ENCODE data around the gene TIMM8A.
A peak's percentile ranks its signal among the peaks of the same experiment; 100 is the strongest.

The TIMM8A gene

DNA sequence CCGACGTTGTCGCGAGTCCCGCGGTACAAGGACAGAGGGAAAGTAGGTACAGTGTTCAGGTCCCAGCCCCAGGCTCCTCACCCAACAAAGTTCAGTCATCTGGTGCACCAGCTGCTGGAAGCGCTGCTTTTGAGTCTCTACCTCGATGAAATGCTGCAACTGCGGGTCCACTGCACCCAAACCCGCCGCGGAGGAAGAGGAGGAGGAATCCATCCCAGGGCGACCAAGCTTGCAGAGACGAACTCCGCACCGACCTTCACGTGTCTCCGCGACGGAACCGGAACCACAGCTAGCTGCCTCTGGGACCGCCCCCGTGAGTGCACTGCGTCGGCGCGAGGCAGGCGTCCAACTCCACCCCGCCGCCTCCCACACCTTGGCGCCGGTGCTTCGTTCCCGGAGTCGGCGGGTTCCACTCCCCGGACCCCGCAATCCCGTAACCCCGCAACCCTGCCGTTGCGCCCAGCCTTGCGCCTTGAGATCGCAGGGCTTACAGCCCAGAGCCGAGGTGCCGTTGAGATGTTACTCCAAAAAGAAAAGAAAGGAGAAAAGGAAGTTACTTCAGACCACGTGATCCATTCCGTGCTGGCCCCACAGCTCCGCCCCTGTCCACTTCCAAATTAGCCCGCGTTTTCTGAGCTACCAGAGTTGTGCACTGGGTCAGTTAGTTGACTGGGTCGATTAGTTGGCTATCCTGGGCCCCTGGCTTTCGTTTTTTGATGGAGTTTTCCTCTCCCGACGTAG is at the start of gene TIMM8A:
TIMM8A (minus strand) TSS at position 291 of the 741 bp plus-strand sequence; CDS start at position 213, 78 bp downstream.
- DNase-seq (ENCODE audit: low read depth in 2 of 2) = peak; percentile 17 to 27

DNA sequence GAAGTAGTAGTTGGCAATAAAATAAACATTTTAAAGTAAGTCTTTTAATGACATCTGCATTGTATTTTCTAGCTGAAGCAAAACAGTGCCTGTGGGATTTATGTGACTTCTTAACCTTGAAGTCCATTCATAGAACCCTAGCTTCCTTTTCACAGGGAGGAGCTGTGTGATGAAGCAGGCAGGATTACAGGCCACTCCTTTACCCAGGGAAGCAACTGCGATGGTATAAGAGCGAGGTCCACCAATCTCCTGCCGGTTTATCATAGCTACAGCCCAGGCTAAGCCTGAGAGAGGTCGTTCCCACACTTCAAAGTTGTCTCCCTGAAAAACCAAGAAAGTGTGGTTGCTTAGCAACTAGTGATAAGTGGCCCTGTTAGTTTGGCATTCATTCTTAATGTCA is 49.2 kb upstream of the TIMM8A start:
- no peak for DNase-seq (ENCODE audit: low read depth in 2 of 2)

DNA sequence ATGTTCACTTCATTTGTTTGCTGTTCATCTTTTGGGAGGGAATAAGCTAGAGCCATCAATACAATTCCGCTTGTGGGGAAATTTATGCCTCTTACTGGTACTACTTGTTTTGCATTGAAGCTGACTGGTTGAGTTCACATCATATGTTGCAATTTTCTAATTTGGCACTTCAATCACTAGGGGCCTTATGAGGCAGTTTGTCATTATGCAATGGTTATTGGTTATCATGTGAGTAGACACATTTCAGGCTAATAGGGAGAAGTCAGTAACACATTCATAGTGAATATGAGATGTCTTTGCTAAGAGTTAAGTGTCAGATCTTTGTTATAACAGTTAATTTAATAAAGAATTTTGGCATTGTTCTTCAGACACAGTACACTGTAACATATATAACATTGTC is 47.2 kb upstream of the TIMM8A start:
- DNase-seq (ENCODE audit: low read depth in 2 of 2) = no peak

DNA sequence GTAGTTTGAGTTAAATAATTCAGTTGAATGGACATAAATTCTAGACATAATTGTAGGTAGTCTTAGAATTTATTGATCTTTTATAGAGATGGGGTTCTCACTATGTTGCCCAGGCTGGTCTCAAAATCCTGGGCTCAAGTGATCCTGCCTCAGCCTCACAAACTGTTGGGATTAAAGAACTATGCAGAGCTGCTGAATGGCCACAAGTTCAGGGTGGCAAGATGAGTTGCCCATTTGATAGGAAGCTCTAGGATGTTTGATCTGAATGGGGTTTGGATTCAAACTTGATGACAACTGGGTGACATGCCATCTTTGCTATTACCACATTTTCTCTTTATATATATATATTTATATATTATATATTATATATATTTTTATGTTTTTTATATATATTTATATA is 45.8 kb upstream of the TIMM8A start:
- no peak for DNase-seq (ENCODE audit: low read depth in 2 of 2)

DNA sequence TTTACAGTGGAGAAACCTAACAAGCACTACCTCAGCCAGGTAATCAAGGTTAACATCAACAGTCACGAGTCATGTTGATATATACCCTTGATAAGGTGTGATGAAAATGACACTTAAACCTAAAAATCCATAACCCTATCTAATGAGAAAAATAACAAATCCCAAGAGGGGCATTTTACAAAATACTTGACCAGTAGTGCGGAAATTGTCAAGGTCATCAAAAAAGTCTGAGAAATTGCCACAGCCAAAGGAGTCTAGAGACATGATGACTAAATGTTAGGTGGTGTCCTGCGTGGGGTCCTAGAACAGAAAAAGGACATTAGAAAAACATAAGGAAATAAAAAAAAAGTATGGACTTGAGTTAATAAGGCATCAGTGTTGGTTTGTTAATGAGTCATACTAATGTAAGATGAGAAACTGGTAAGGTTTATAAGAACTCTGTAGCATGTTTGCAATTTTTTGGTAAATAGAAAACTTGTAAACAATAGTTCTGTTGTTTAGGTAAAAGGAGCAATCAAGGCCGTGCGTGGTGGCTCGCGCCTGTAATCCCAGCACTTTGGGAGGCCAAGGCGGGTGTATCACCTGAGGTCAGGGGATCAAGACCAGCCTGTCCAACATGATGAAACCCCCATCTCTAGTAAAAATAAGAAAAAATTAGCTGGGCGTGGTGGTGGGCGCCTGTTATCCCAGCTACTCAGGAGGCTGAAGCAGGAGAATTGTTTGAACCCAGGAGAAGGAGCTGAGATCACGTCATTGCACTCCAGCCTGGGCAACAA is 45.2 kb upstream of the TIMM8A start:
- no peak for DNase-seq (ENCODE audit: low read depth in 2 of 2)

DNA sequence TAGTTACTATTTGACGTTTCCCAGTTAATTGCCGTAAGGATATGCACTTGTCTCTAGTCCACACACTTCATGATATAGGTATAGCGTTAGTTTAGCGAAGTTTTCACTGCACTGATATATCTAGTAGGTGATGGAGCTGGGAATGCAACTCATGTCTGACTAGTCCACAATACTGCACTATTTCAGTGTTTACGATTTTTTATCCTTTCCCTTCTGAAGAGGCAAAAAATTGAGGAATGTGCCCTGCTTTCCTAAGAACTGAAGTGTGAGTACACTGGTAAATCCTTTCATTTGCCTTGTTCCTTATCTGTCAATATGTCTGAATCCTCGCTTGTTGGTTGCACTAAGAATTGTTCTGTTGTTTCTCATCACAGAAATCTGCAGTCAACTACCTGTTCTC is 43.3 kb upstream of the TIMM8A start:
- no peak for DNase-seq (ENCODE audit: low read depth in 2 of 2)

DNA sequence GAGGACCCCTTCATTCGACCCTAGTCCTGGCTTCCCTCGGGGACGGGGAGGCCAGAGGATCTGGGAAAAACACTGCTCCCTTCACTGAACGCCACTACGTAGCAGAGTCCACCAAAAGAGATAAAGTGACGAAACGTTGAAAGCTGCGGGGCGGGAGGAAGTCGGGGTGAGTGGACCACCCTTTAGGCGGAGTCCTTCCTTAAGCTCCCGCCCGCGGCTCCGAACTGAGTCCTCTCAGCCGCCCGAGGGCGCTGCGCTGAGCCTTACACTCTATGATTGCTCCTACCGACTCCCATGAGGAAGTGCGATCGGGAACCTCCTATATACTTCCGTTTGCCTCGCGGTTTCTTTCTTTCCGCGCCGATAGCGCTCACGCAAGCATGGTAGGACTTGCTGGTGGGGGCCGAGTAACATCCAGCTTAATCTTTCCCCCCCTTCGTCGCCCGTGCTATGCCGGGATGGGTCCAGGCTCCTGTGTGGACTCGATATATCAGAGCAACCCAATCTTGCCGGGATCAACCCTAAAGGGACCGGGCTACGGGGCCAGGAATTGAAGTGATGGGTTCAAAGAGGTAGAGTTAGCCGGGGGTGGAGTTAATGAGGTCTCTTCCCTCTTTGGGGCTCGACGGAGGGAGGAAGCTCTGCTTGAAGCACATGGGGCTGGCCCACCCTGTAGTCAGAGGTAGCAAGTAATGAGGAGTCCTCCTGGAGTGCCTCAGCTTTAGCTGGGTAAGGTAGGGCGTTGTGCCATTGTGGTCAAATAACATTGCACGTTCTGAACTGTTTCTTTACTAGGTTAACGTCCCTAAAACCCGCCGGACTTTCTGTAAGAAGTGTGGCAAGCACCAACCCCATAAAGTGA is 42.4 kb upstream of the TIMM8A start, which contains the start of gene RPL36A:
RPL36A (plus strand) TSS at position 348 of the 862 bp plus-strand sequence; CDS start at position 381, 33 bp downstream.
- peak; percentile 79 to 80 for DNase-seq (ENCODE audit: low read depth in 2 of 2)

DNA sequence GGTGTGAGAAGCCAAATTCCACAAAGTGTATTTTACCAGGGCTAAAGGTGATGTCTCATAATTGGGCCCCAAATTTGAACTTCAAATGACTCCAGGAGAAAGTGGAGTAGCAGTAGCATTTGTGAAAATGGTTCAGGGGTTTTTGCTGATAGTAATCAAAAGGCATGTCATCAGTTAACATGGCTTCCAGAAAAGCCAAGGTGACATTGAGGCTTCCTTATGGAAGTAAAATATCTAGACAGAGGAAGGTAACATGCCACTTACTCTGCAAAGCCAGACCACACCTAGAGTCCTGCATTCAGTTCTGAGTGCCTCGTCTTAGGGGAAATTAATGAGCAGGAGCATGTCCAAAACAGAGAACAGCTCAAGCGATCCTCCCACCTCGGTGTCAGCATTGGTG is 40.1 kb upstream of the TIMM8A start:
- DNase-seq (ENCODE audit: low read depth in 2 of 2) = no peak

DNA sequence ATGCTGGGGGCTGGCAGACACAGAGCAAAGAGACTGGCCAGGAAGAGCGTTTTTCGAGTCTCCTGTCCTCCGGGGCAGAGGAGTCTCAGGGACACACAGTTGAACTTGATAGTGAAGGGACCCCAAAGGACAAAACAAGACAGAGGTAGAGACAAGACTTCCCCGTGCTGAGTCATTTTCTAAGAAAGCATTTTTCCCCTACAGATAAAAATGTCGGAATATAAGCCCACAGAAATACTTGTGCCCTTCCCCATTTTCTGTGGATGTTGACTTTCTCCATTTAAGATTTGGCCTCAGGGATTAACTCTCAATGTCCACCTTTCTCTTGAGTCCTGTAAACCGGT is 38.0 kb upstream of the TIMM8A start:
- no peak for DNase-seq (ENCODE audit: low read depth in 2 of 2)

- DNase-seq (ENCODE audit: low read depth in 2 of 2) = no peak
These were observed 37.4 kb upstream of the TIMM8A start, which contains the start of gene BTK for GRCh38 chrX:101385795-101386541. TSS of gene BTK (minus strand) at chrX:101386191. CDS start at chrX:101375284, 10,907 bp downstream.

DNA sequence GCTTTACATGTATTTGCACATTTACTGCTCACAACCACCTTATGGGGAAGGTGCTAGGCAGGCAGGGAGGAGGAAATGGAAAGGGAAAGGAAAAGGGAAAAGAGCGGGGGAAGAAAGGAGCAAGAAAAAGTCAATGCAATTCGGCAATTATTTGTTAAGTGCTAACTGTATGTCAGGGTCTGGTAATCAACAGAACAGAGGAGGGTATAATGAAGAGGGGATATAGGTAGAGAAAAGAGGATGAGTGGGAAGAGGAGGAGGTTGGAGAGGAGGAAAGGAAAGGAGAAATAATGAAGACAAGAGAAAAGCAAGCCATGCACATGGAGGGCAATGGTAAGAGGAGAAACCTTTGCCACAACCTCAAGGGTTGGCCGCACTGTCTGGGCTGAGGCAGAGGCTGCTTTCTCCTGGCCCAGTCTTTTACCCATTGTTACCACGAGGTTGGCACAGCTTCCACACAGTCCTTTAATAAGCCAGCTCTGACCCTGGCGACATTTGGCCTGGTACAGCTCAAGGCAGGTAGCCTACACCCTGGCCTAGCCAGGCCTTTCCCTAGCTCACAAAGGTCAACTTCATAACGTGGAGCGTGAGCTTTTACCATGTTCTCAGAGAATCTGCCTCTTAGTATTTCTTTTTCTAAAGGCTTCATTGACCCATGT is 36.6 kb upstream of the TIMM8A start:
- no peak for DNase-seq (ENCODE audit: low read depth in 2 of 2)

DNA sequence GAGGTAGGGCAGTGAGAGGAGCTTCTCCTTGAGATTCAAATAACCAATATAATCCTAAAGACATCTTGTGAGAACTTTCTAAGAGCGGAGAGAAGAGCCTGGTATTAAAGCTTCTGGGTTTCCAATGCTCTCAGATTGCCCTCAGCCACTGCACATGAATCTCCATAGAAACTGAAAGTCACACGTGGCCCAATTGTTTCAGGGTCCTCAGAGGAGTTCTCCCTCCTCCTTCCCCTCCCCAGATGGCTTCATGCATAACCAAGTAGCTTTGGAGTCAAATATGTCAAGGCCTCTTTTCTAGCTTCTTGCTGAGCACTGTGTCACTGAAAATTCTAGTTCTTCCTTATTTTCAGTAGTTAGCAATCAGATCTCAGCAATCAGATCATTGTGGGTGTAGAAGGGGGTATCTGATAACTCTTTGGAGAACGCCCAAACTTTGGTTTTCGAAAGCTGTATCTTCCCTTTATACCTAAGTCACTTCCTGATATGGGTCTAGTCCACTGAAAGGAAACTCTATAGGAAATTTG is 35.2 kb upstream of the TIMM8A start:
- no peak for DNase-seq (ENCODE audit: low read depth in 2 of 2)

DNA sequence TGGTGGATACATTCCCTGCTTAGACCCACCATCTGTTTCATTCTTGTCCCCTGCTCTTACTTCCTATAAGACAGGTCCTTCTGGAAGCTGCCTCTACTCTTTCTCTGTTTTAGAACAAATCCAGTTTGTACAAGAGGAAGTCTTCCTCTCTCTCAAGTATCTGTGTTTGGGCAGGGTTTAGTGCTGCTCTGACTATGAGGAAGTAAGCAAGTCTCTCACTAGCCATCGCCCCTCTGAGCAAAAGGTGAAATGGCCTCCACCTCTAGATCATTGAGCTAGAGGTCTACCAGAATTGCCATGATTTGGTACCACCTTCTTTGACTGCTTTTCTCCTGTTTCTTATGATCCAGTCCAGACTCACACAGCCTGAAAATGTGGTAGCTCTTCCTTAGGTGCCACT is 29.0 kb upstream of the TIMM8A start:
- no peak for DNase-seq (ENCODE audit: low read depth in 2 of 2)

DNA sequence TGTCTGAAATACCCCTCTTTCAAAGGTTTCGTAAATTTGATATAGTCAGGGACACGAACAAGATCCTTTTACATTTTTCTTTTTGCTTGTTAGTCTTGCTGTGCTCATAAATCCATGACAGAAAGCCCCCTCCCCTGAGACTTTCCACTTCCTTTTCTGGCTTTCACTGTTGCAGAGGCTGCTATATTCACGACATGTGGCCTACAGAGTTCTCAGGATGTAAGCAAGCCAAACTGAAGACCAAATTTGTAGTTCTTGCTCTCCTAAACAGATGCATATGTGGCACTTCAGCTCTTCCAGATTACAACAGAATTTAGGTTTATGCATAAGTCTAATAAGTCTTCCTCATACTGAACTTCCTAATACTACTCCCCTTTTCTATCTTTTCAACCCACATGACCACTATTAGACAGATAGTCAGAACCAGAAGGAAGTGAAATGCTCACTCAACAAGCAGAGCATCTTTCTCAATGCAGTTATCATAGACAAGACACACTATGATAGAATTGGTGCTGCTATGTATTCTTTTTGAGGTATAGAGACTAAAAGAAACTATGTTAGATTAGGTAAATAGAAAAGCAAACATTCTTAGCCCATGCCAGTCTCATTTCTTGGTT is 22.5 kb upstream of the TIMM8A start:
- DNase-seq (ENCODE audit: low read depth in 2 of 2) = no peak

- no peak for DNase-seq (ENCODE audit: low read depth in 2 of 2)
These were observed 21.1 kb upstream of the TIMM8A start for GRCh38 chrX:101369687-101370086.

DNA sequence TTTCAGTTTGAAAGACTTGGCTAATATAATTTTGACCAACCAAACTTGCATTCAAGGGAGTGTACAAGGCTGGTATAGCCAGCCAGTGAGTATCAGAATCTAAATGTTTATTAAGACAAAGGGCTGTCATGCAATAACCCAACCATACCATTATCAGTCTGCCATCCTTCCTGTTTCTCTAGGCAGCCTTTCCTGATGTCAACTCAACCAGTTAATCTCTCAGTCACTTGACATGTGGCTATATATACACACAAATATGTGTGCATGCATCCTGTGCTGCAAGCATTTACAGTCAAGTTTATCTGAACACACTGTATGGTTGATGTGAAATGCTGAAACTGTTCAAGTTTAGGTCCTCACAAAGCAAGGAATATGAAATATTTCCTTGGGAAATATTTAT is 20.3 kb upstream of the TIMM8A start:
- no peak for DNase-seq (ENCODE audit: low read depth in 2 of 2)

DNA sequence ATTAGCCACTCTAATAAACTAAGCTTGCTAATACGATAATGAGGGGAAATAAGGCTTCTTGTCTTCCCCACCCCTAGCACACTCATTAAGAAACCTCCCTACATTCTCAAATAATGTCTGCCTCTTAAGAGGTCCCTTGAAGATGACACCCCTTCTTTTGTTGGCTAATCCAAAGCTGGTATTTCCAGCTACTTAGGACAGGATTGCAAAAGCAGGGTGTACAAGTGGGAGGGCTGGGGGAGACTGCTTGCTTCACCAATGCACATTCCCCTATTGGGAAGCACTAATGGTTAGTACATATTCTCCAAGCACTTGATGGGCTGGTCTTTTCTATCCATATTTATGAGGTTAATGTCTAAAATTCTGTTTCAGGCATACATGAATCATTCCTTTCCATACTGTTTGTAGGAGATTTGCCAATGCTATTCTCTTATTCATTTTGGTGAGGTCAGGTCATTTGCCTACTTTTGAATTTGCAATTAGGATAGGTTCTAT is 16.8 kb upstream of the TIMM8A start:
- no peak for DNase-seq (ENCODE audit: low read depth in 2 of 2)

- no peak for DNase-seq (ENCODE audit: low read depth in 2 of 2)
These were observed 14.2 kb upstream of the TIMM8A start for GRCh38 chrX:101362757-101363156.

DNA sequence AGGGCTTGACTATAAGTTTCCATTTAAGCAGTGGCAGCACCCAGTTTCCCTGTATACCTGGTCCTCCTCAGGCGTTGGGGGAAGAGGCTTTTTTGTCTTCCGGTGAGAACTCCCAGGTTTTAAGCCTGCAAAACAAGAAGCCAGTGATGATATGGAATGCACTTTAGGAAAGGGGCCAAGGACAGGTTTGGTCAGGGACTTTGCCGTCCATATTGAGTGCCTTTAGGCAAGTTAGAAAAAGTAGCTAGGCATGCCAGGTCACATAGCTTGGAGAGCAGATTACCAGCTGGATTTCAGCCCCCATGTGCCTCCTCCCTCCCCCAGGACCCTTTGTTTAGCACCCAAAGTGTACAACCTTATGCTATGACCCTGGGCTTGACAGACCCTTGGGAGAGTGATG is 13.6 kb upstream of the TIMM8A start:
- no peak for DNase-seq (ENCODE audit: low read depth in 2 of 2)

GRCh38 chrX:101360390-101360789 is 11.8 kb upstream of the TIMM8A start:
- DNase-seq (ENCODE audit: low read depth in 2 of 2) = no peak

Measured in fibroblast of skin of left quadriceps (primary cell).